HG02623 (cell line): ENCODE results near the gene DNAI4.
"Not testable (repeated sequence)": the region's sequence is repeated elsewhere in the genome, so short reads cannot be mapped to it uniquely, and the experiment has no call there.

Experiments
- ATAC-seq: cut with Tn5 transposase; IDR thresholded peaks from one replicate; pipeline ENCODE4 v1.9.1; 2021; ENCODE audit warnings: moderate library complexity; ENCODE audit not compliant: unreplicated experiment

Gene DNAI4

DNA sequence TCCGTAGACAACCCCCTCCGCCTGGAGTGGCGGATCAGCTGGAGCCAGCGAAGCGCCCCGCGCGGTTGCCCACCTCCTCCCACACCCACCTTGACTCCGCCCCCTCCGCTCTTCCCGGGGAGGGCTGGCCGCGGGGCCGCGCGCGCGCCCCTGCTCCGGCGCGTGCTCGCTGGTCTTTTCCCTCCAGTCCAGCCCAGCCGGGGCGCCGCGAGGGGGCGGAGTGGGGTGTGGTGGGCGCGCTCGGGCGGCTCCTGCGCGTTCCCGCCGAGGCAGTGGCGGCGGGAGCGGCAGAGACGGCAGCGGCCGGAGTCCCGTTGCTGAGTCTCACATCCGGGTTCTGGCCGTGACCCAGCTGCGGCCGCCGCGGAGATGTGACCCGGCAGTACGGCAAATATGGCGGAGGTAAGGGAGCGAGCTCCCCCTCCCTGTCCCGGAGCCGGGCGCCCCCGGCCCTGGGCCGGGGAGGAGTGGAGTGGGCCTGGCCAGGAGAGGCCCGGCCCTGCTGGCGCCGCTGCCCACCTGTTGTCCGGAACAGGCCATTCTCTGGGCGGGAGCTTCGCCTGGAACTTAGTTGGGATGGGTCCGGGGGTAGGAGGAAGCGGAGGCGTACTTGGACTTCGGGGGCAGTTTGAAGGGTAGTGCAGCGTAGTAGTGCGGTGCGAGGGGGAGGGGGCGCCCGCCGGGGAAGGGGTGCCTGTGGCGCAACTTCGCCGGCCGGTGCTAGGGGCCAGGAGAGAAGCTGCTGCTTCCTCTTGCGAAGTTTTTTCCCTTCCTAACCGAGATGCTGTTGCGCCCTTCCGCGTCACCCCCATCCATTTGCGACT lies 5.6 kb upstream of the DNAI4 start:
- peak; percentile 59 for ATAC-seq

DNA sequence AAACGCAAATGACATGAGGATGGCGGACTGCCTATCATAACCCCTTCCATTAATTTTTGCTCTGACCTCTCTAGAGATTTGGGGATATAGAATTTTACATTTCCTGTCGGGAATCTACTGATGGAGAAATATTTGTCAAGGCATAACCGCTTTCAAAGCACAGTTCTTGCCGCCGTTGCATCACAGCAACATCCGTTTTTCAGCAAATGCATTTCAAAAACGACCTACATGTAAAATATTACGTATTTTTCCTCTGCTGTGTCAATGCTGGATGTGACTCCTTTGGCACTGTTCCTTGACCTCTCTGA lies 5.0 kb upstream of the DNAI4 start:
- no peak for ATAC-seq

GRCh38 chr1:66929146-66929688 lies 4.6 kb upstream of the DNAI4 start:
- ATAC-seq = no peak

DNA sequence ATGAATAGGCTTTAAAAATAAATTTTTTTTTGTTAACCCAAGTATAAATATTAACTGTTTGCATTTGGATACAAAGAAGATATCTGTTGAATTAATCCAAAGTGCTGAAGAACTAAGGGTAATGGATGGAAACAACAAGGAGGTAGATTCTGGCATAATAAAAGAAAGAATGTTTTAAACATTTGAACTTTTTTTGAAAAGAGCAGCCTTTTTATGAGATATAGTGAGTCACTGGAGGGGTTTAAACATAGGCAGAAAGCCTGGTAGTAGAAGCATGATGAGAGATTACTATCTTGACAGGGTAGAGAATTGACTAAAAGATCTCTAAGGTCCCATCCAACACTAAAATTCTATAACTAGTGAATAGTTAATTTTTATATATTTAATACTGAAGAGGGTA lies 2.9 kb upstream of the DNAI4 start:
- ATAC-seq = no peak

DNA sequence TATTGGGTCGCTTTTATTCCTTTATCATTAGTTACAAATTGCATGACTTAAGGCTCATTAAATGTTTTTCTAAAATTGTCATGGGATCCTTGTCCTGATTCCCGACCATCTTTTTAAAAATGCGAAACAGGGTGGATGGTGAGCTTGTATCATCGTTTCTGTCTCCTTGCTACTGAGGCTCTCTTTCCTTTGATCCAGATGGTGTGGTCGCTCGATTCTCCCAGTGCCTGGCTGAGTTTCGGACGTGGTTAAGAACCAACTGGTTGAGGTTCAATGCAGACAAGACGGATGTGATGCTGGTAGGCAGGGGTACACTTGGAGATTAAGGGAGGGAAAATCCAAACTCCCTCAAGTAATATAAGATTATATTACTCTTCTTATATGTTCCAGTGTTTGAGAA lies 1.3 kb upstream of the DNAI4 start:
- ATAC-seq = no peak

- peak; percentile 0 for ATAC-seq
Measured at GRCh38 chr1:66925558-66925910, 878 bp upstream of the DNAI4 start.

DNA sequence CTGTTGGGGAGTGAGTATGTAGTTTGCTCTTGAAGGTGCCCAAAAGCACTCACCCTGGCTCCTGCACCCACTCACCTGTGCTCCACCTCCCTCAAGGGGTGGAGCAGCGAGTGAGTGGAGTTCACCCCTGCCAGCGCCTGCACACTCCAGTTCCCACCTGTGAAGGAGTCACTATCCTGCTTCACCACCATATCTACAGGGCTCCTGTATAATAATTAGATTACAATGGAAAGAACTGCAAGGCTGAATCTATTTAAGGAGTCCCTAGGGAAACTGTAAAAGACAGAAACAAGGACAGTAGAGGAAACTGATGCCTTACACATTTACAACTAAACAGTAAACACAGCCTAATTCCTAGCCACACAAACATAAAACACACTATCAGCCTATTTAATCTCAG lies 4.1 kb downstream of the DNAI4 start:
- ATAC-seq = no peak

DNA sequence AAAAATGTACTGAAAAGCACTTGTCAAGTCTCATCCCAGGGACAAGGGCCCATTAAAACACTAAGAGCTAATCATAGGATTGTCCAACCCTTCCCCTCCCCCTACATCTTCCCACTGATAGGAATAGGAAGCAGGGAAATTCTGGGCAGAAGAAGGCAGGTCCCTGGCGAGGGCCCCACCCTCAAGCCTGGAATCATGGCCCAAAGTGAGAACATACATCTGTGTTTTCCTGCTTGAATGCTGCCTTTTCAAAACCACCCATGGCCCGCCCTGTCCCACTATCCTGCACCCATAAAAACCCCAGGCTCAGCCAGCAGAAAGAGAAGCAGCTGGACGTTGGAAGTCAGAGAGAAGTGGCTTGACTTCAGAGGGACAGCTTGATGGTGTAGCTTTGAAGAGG lies 4.8 kb downstream of the DNAI4 start:
- no peak for ATAC-seq

DNA sequence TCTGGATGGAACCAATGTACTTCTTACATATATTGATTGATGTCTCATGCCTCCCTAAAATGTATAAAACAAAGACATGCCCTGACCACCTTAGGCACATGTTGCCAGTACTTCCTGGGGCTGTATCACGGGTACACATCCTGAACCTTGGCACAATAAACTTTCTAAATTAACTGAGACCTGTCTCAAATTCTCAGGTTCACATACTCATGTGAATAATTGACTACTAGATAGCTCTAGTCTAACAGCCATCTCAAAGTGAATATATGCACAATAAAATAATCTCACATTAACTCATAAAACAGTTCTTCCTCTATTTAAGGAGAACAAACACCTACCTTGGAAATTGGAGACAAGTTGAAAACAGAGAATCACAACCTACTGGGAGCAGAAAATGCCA lies 5.6 kb downstream of the DNAI4 start:
- no peak for ATAC-seq

DNA sequence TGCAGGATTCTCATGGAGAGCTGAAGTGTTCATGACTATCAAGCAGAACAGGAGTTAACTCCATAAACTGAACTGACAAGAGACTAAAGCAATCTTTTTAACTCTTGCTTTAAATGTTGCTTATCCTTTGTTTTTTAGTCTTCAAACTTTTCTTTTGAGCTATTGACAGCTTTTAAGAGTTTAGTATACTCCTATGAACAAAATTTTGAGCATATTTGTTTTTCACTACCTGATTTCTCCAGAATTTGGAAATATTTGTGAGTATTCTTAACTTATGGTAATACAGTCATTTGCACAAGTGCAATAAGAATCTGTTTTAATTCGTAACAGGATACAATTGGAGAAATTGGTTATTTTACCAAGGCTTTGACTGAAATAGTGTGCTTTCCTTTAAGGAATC lies 7.2 kb downstream of the DNAI4 start:
- no peak for ATAC-seq

GRCh38 chr1:66916320-66916719 lies 8.3 kb downstream of the DNAI4 start:
- no peak for ATAC-seq

- ATAC-seq = not testable (repeated sequence)
Measured at GRCh38 chr1:66915203-66915602, 9.5 kb downstream of the DNAI4 start.

DNA sequence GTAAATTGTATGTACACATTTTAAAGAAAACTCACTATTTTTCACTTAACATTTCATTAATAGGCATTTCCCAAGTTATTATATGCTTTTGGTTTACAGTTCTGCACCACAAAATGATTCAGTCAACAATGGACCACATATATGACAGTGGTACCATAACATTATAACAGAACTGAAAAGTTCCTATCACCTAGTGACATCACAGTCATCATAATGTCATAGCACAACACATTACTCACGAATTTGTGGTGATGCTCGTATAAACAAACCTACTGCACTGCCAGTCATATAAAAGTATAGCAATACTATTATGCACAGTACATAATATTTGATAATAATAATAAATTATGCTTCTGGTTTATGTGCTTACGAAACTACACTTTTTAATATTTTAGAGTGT lies 30.9 kb downstream of the DNAI4 start:
- no peak for ATAC-seq

GRCh38 chr1:66890621-66891020 lies 34.0 kb downstream of the DNAI4 start:
- ATAC-seq = no peak

- ATAC-seq = no peak
Measured at GRCh38 chr1:66889030-66889429, 35.6 kb downstream of the DNAI4 start.

GRCh38 chr1:66876664-66877063 lies 48.0 kb downstream of the DNAI4 start:
- ATAC-seq = no peak

GRCh38 chr1:66873111-66873510 lies 51.5 kb downstream of the DNAI4 start:
- no peak for ATAC-seq

GRCh38 chr1:66872024-66872423 lies 52.6 kb downstream of the DNAI4 start:
- ATAC-seq = not testable (repeated sequence)

GRCh38 chr1:66867501-66867900 lies 57.2 kb downstream of the DNAI4 start:
- no peak for ATAC-seq

DNA sequence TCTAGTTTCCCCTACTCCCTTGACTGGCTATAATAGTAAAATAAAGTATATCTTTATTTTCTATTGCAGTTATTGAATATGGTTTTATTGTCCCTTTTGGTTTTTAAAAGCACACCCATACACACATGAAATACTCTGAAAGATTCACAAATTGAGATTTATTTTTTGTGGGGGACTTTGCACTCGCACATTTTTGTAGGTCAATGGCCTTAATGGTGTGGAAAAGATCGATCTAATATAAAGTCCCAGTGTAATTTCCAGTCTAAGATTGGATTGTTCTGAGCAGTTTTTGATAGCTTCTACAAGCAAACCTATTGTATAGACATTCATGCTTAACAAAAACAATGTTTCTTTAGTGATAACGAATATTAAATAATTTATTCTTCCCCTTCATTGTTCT lies 64.1 kb downstream of the DNAI4 start:
- ATAC-seq = no peak

DNA sequence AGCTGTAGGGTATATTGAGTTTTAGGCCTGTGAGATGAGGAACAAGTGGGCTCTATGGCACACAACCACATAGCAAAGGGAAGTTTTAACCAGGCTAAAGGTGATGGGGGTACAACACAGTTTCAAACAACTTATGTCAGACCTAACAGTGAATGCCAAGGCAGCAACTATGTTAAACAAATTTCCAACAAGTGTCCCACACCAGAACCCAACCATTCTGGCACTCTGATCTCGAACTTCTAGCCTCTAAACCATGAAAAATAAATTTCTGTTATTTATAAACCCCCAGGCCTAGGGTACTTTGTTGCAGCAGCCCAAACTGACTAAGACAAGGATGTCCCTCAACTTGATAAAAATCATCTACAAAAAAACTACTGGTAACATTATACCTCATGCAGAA lies 71.3 kb downstream of the DNAI4 start:
- no peak for ATAC-seq

DNA sequence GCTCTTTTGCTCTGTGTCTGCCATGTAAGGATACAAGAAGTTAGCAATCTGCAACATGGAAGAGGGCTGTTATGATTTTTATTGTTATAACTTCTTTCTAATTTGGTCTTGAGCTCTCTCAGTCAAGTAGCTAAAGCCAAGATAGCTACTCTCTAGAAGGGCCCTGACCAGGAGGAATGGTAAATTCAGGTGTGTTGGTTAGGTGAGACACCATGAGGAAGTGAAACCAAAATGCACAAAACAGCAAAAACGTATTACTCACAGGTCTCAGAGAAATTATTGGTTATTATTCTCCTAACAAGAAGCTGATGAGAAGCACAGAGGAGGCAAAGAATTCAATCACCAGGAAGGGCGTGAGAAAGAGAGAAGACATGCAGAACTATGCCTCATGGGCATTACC lies 71.8 kb downstream of the DNAI4 start:
- no peak for ATAC-seq

GRCh38 chr1:66850989-66851388 lies 73.7 kb downstream of the DNAI4 start:
- ATAC-seq = no peak
